A549 treated with Hydrocortisone at 1 μM for 4 hours (cell line): ENCODE results near the gene VAMP2. TPM values are rescaled to one million over a fixed set of nuclear protein-coding genes. Genes with fewer than 3 reads are reported as not detected.

Experiments
- total RNA-seq: library from RNA; stranded (reverse); fragments of 200-300 nt; extraction: Qiagen RNA extraction; gene quantifications from 5 replicates; pipeline ENCODE4 v1.2.3, GENCODE V29; 2022

Gene VAMP2, protein sequence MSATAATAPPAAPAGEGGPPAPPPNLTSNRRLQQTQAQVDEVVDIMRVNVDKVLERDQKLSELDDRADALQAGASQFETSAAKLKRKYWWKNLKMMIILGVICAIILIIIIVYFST
- total RNA-seq = 23.5 to 31.4 TPM (median 28.1 TPM) in 5 replicates

DNA sequence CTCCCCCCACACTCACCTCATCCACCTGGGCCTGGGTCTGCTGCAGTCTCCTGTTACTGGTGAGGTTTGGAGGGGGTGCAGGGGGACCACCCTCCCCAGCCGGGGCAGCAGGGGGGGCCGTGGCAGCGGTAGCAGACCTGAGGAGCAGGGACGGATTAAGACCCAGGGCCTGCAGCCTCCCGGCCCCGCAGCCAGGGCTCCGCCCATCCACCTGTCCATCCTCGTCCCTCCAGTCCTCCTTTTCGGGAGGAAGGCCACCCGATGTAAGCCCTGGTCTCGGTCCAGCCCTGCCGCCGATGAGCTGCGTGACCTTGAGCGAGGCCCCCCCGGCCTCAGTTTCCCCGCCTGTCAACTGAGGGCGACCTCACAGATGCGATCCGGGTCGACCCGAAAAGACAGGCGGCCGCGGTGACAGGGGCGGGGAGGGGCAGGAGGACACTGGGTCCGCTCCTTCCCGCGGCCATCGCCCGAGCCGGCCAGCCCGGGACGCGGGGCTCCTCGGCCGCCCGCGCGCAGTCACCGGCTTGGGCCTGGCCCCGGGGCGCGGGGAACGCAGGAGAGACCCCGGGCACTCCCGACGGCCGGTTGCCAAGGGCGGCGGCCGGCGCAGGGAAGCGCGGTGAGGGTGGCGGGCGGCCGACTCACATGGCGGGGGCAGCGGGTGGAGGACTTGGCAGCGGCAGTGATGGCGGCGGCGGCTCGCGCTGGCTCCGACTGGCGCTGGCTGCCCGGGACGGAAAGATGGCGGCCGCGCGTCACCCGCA, at the start of gene VAMP2:
Gene VAMP2 (minus strand): TSS at position 716 of the 764 bp plus-strand sequence. CDS start 69 bp downstream, at position 647.

DNA sequence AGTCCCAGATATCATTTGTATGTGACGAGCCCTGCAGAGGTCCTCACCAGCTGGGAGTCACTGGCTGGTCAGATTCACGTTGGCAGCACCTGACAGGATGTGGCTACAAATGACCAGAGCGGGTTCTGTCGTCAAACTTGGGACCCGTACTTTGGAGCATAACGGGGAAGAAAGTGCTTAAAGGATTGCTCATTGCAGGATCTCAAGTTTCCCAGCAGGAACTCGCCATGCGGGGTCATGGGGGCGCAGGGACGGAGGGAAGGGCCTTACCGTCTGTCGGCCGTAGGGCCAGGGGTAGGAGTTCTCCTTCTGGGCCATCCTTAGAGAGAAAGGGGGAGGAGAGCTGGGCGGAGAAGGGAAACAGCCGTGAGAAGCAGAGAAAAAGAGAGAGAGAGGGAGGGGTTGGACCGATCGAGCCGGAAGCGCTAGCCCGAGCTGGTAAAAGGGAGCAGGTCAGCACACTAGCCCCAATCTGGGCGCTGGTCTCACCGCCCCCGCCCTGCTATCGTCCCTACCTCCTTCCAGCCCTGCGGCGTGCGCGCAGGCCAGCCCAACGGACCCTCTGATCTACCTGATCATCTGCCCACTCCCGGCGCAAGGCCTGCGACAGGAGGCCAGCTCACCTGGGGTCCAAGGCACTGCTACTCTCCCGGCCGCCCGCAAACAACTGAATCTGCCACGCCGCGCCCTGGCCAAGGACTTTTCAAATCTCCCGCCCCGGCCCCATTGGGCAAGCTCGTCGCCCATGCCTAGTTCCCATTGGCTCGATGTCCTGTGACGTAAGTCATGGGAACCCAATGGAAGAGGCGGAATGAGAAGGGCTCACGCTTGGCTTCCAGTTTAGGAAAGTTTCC, 47.4 kb upstream of the VAMP2 start, which contains the start of gene AURKB:
Gene AURKB (minus strand): TSS at position 669 of the 854 bp plus-strand sequence. CDS start 351 bp downstream, at position 318.

DNA sequence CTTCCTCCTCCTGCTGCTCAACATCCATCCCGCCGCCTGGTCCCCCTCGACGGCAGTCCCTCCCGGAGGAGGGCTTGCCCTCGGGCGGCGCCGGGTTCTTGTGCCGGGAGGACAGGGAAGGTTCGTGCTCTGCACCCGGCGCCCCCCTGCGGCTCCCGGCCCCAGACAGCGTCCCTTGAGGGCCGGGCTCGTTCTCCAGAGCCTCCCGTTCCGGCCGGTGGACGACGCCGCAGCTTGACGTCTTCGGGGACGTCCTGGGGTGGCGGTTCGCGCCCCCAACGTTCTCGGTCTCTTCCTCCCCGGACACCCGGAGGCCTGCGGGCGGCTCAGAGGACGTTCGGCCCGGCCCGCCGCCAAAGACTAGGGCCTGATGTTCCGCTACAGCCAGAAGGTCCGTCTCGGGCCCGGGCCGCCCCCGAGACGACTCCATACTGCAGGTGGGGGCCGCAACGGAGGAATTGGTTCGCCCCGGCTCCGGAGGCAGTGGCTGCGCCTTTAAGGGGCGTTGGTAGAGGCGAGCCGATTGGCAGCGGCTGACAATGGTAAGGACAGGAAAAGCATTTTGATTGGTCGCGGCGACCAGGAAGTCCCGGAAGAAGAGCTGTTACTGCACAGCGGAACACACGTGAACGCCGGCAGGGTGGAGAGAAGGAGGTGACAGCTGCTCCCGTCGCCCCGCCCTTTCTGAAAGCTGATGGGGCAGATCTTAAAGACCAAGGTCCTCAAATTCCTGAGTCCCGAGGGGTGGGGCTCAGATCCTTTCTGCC, 27.1 kb upstream of the VAMP2 start, which contains the start of gene BORCS6:
Gene BORCS6 (minus strand): TSS at position 470 of the 767 bp plus-strand sequence. CDS start 40 bp downstream, at position 430.

GRCh38 chr17:8176197-8176940, 13.6 kb upstream of the VAMP2 start, which contains the start of gene TMEM107:
TSS of gene TMEM107 (minus strand) at chr17:8176380. CDS start at chr17:8176286, 94 bp downstream.

GRCh38 chr17:8152112-8152775, 10.5 kb downstream of the VAMP2 start, which contains the start of gene PER1:
TSS of gene PER1 (minus strand) at chr17:8152404. CDS start at chr17:8150706, 1,698 bp downstream.

DNA sequence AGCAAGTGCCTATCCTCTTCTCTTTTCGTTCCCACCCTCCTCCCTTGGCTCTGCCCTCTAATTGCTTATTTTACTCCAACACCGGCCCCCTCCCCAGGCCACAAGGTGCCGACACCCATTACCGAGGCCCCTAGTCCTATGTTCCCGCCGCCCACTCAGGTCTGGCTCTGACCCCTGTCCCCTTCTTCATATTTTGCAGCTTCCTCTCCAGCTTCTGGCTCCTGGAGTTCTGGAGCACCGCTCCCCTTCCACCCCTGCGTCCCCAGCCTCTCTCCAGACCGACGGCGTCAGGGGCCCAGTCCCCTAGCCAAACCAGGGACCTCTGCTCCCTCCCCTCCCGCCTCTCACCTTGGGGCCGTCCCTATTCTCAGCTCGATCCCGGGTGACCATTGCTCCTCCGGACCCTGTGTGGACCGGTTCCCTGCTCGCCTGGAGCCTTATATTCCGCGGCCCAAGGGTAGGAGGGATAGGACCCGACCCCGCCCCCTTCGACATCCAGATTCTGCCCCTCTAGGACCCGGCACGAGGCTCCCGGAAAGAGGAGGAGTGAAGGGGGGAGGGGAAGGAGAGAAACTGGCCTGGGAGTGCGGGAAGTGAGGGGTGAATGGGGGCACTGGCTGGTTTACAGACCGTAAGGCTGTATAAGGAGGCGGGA, 38.9 kb downstream of the VAMP2 start, which contains the start of gene HES7:
Gene HES7 (minus strand): TSS at position 412 of the 655 bp plus-strand sequence. CDS start 22 bp downstream, at position 390.

GRCh38 chr17:8117980-8118768, 44.6 kb downstream of the VAMP2 start, which contains the start of gene ALOXE3:
TSS of gene ALOXE3 (minus strand) at chr17:8118514. CDS start at chr17:8117990, 524 bp downstream.

Other genes with a start within 250 kb of the VAMP2 start
- 1.00 to 3.4 TPM (median 1.4 TPM) in 5 replicates for gene RNF227, start 246.7 kb downstream of the VAMP2 start, total RNA-seq
- 1.9 to 2.9 TPM (median 2.7 TPM) in 5 replicates for gene KCNAB3, start 233.1 kb downstream of the VAMP2 start, total RNA-seq
- 302 to 325 TPM (median 321 TPM) in 5 replicates for gene TRAPPC1, start 231.0 kb downstream of the VAMP2 start, total RNA-seq
- 38.2 to 41.1 TPM (median 40.0 TPM) in 5 replicates for gene CNTROB, start 230.7 kb downstream of the VAMP2 start, total RNA-seq
- 0.28 to 0.52 TPM (median 0.36 TPM) in 4 of 5 replicates, not detected in the other for gene GUCY2D, start 160.3 kb downstream of the VAMP2 start, total RNA-seq
- gene ALOX15B, start 123.9 kb downstream of the VAMP2 start, total RNA-seq = 0.21 to 0.48 TPM (median 0.31 TPM) in 5 replicates
- gene ALOX12B, start 75.2 kb downstream of the VAMP2 start, total RNA-seq = 1.2 to 1.6 TPM (median 1.4 TPM) in 5 replicates
- 6.3 to 10.0 TPM (median 6.4 TPM) in 5 replicates for gene ALOXE3, start 44.4 kb downstream of the VAMP2 start, total RNA-seq
- gene HES7, start 38.8 kb downstream of the VAMP2 start, total RNA-seq = 1.6 to 5.3 TPM (median 4.8 TPM) in 5 replicates
- gene PER1, start 10.5 kb downstream of the VAMP2 start, total RNA-seq = 49.3 to 55.5 TPM (median 53.3 TPM) in 5 replicates
- 20.0 to 21.8 TPM (median 20.6 TPM) in 5 replicates for gene TMEM107, start 13.4 kb upstream of the VAMP2 start, total RNA-seq
- gene BORCS6, start 27.2 kb upstream of the VAMP2 start, total RNA-seq = 6.6 to 8.6 TPM (median 8.3 TPM) in 5 replicates
- 137 to 153 TPM (median 149 TPM) in 5 replicates for gene AURKB, start 47.6 kb upstream of the VAMP2 start, total RNA-seq
- 11.4 to 16.1 TPM (median 15.6 TPM) in 5 replicates for gene CTC1, start 85.1 kb upstream of the VAMP2 start, total RNA-seq
- gene PFAS, start 86.3 kb upstream of the VAMP2 start, total RNA-seq = 42.7 to 53.6 TPM (median 45.8 TPM) in 5 replicates
- gene RANGRF, start 125.7 kb upstream of the VAMP2 start, total RNA-seq = 37.7 to 45.8 TPM (median 43.9 TPM) in 5 replicates
- gene SLC25A35, start 132.5 kb upstream of the VAMP2 start, total RNA-seq = 6.0 to 8.8 TPM (median 7.7 TPM) in 5 replicates
- gene ARHGEF15, start 147.3 kb upstream of the VAMP2 start, total RNA-seq = not detected in 5 replicates
- gene ODF4, start 176.9 kb upstream of the VAMP2 start, total RNA-seq = not detected in 5 replicates
- 3,568 to 3,900 TPM (median 3,728 TPM) in 5 replicates for gene RPL26, start 220.2 kb upstream of the VAMP2 start, total RNA-seq
- not detected in 5 replicates for gene RNF222, start 234.9 kb upstream of the VAMP2 start, total RNA-seq